Fibroblast of upper back skin (primary cell): ENCODE results near the gene TRIO.

Experiments
- DNase-seq: peaks from one replicate; pipeline ENCODE4 v3.0.0-alpha.2; 2013

Gene TRIO

DNA sequence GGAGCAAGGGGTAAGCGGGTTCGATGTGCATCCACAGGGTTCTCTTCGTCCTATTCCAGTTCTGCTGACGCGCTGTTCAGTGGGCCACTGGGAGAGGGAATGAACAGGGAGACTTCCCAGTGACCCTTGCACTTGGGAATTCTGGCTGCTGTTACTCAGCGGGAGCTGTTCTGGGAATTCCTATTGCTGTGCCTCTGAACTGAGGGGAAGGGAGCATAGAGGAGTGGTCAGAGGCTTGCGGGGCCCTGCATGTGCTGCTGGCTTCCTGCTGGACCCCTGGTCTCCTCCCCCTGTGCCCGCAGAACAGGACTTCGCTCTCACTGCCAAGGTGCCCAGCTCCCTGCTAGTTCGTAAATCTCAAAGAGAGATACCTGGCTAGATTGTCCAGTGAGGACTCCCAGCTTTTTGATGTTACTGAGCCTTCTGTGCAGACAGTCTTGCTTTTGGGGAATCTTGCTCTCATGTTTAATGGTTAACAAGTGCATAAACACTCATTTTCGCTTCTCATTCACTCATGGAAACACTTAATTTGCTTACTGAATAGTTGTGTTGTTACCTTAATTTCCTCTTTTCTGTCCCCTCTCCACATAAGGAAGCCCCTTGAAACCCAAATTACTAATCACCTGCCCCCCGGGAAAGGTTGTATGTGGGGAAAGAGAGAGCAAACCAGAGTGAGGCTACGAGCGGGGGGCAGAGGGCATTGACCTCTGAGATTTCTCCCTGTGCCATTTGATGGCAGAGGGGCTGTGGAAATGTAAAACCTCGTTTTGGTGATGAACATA is 5.9 kb downstream of the TRIO start:
- no peak for DNase-seq

DNA sequence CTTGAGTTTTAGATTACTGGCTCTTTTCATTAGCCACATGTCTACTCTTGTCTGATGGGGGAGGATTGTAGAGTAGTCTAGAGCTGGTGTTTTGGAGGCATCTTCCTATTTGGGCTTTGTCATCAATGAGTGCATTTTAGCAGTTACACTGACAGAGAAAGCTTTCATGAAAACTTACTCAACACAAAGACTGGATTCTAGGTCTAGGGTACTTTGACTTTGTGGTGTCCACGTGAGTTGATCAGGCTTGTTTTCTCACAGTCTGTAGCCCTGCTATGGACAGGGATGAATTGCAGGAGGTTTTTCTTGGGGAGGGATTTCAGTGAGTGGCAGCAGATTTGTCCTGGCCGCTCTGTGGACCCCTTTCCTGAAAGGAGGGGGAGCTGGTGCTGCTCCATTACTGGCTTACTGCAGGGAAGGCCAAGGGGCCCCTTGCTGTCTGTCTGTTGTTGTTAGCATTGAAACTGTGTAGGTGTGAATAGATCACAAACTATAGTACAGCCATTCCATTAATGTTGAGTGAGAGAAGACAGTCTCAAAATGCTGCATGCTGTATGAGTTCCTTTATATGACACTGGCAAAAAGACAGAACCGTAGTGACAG is 6.6 kb downstream of the TRIO start:
- no peak for DNase-seq

- no peak for DNase-seq
Observed at GRCh38 chr5:14151416-14151815, 8.3 kb downstream of the TRIO start.

- no peak for DNase-seq
Observed at GRCh38 chr5:14153071-14153864, 10.1 kb downstream of the TRIO start.

DNA sequence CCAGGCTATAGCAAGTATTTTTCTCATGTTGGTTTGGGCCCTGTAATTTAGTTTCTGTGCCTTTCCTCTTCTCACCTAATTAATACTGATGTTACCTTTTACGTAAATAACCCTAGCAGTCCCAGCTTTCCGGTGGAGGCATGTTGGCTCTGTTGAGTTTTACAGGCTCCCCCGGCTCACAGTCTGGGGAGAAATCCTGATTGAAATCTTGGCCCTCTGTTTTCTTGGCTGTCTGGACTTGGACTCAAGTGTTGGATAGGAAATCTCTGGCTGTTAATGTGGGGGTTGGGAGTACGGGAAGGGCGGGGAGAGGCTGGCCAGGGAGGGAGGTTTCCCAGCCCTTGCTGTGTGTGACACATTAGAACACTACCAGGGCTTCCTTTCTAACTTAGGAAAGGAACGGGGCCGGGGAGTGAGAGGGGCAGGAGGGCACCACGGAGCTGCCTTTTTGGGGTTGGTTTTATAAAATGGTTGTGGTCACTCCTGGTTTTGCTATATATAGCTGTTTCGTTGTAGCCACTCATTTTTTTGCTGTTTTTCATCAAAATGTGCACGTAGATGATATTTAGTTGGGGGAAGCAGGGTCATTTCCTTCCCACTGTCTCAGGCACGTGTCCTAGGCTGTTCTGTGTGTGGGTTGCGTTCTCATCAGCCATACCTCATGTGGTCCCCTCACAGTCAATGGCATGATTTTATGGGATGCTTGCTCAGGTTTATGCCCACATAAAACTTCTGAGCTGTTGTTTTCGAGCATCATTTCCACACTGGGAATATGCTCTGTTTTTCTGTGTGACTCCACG is 11.0 kb downstream of the TRIO start:
- peak; percentile 83 for DNase-seq

DNA sequence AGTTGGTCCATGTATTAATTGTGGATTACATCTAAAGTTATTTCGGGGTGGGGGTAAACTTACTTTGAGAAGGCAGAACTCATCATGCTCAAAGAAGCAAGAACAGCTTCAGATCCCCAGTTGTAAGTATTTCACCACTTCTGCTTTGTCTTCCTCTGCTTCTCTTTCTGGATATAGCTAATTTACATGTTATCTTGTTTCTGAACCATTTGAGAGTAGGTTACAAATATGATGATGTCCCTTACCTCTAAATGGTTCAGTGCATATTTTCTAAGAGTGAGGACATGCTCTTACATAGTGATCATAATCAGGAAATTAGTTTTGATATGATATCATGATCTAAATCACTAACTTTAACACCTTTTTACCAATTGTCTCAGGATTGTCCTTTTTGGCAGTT is 11.9 kb downstream of the TRIO start:
- no peak for DNase-seq

DNA sequence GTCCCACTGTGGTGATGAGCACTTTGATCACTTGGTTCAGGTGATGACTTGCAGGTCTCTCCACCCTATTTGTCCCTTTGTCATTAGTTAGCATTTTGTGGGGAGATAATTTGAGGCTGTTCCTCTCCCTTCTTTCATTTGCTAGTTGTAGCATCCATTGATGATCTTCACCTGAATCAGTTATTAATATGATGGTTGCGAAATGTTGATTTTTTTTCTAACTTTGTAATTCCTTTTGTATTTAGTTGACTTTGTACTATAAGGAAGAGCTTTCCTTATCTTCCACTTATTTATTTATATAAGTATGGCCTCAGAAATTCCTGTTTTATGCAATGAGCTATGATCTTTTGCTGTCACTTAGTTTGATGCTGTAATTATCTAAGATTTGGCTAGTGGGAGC is 12.6 kb downstream of the TRIO start:
- no peak for DNase-seq

DNA sequence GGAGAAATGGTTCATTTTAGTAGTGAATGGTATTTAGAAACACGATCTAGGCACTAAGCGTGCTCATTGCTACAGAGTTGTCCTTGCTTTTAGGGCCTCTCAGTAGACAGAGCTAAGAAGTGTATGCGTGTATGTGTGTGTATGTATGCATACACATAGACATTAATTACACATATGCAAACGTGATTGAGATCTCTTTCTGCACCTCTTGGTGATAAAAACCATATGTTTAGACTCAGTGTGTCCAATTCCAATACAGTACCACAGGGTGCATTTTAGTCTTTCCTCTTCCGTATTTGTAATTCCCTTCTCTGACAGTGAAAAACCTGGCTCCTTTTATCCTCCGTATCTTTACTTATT is 13.1 kb downstream of the TRIO start:
- no peak for DNase-seq

DNA sequence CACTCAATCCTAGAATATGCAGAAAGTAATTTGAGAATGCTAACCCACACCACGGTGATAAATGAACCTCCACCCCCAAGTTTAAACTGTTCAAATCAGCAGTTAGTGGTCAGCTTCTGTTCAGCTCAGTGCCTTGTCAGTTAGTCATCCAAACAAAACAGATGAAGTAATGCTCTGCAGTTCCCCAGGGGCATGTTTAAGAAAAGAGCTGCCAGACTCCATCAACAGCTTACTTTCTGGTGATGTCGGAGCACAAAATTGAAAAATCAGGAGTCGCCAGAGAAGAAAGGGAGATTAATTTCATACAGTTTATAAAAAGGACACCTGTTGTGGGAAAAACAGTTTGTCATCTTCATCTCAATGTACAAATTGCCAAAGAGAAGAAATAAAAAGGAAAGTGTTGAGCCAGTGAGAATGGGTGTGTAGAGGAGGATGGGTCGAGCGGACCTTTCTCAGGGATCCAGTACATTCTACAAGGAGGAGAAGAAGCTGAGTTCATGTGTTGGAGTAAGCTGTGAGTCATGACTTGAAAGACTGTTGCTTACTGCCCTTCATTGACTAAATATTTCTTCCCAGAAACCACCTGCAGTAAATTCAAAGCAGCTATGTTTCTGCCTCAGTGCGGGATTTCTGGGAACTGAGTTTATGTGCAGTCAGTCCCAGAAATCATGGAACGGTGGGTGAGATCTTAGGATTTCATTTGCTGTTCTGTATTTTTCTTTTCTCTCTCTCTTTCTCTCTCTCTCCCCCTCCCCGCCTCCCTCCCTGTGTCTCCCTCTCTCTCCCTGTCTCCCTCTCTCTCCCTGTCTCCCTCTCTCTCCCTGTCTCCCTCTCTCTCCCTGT is 13.7 kb downstream of the TRIO start:
- peak; percentile 99 for DNase-seq

DNA sequence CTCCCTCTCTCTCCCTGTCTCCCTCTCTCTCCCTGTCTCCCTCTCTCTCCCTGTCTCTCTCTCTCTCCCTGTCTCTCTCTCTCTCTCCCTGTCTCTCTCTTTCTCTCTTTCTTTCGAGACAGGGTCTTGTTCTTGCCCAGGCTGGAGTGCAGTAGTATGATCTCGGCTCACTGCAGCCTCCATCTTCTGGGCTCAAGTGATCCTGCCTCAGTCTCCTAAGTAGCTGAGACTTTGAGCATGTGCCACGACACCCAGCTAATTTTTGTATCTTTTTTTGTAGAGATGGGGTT is 14.3 kb downstream of the TRIO start:
- no peak for DNase-seq

- DNase-seq, result no peak
Observed at GRCh38 chr5:14158890-14159666, 15.9 kb downstream of the TRIO start.

DNA sequence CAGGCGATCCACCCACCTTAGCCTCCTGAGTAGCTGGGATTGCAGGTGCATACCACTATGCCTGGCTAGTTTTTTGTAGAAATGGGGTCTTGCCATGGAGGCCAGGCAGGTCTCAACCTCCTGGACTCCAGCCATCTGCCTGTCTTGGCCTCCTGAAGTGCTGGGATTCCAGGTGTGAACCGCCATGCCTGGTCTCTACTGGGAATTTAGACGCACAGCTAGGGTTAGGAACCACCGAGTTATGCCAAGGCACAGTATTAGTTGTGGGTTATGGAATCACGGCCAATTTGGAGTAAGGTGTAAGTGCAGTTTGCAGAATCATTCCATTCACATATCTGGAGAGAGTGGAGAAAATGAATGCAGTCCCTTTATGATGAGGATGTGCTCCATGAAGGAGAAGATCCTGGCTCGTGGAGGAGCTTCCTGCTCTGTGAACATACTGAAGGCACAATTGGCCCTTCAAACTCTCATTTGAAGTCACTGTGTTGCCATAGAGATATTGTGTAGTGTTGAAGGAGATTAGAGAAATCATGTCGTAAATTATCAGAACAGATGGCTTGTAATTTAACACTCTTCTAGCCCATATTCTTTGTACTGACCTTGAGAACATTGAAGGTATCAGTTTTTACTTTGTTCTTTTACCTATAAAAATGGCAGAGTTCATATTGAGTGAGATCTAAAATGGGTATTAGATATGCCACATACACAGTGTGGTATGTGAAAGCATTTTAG is 18.8 kb downstream of the TRIO start:
- DNase-seq, result no peak

DNA sequence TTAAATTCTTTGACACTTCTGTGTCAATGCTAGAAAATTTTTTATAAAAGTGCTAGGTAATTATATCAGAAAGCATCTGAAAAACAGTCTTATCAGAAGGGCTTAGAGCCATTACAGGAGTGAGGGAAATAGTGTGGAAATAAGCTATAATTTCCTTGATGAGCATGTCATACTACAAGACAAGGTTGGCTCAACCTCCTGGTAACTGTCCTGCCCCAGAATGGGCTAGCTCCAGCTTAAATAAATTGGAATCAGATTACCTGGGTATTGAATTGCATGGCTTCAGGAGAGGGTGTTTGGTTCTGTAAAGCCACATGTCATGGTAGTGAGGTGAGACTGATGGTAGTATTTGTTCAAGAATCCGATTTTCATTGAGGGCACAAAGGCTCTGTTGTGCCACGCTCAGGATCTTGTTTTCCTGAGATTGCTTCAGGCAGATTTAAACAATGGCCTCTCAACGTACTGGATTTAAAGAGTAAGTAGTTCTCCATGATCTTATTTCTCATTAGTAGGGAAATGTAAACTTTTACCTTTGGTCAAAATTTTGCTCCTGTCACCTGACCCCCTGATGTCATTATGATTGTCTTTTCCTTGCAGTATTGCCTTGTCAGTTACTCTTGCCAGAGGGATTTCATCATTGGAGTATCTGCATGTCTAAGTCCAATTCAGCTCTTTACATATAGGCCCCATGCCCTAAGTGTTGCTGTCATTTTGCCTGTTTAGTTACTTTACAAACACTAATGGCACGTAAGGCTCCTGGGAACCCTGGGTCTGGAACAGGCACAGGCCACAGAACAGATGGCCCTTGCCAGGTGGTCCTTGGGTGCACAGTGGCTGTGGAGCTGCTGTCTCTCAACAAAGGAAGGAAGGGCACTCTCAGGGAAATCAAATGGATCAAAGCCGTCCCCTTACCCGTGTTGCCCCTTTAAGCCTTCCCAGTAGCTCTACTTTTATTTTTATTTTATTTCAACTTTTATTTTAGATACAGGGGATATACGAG is 21.3 kb downstream of the TRIO start:
- DNase-seq, result no peak

GRCh38 chr5:14165375-14166106 is 22.4 kb downstream of the TRIO start:
- DNase-seq, result peak; percentile 70

GRCh38 chr5:14166437-14166836 is 23.3 kb downstream of the TRIO start:
- no peak for DNase-seq

DNA sequence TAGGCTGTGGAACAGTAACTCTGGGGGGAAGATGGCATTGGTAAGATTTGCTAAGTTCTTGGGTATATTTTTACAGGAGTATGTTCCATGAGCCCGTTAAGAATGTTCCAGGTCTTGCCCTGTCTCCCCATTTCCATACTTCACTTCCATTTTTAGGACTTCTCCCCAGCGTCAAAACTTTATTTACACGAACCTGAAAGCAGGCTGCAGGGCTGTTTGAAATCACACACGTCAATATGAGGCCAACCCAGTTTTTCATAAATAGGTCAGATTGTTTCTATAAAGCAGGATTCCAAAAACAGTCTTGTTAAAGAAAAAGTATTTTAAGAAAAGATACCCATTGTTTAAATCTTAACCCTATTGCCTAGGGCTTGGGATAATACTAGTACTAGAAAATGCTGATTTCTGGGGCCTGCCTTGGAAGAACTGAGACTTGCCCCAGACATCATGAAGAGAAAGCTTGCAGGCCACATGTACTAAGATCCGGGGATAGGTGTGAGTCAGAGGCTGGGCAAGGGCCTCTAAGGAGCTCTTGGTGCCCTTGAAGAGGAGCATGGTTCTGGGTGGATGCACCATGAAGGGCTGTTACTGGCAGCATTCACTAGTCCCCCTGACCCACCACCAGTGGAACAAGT is 24.2 kb downstream of the TRIO start:
- no peak for DNase-seq

- no peak for DNase-seq
Observed at GRCh38 chr5:14168144-14168792, 25.1 kb downstream of the TRIO start.

DNA sequence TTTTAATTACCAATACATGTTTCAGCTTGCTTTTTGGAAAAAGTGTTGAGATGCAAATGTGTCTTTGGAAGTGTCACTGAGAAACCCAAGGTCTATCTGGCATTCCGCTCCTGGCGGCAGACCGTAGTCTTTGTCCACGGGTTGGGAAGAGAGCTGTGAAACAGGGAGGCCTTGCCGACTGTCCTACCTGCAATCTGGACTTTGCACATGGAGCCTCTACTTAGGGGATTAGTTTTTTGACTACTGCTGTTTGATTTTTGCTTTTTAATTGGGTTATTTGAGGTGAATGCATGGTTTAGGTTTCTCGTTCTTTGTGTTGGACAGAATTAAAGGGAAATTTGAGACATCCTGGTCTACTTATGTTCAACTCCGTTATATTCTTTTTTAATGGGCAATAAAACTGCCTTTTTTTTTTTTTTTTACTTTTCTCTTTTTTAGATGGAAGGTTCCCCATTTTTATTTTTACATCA is 25.7 kb downstream of the TRIO start:
- DNase-seq, result no peak
